AG04450 (cell line): Measurements from ENCODE around the gene STRN3. TPM values are rescaled to one million over a fixed set of nuclear protein-coding genes. Genes with fewer than 3 reads are reported as not detected.
"Not testable (repeated sequence)": the region's sequence is repeated elsewhere in the genome, so short reads cannot be mapped to it uniquely, and the experiment has no call there.

Source experiments
- CTCF ChIA-PET: fragments of 300-600, 350-600 bp; formaldehyde crosslinking; extraction: SDS; loops from one replicate; lab custom pipeline; 2022; ENCODE audit warnings: antibody characterized with exemption, inconsistent platforms; lab: Charles Lee
- POLR2A ChIA-PET: fragments of 350-600 bp; formaldehyde crosslinking; extraction: SDS; loops from one replicate; lab custom pipeline; 2021; ENCODE audit warnings: antibody characterized with exemption, inconsistent platforms; lab: Yijun Ruan, JAX
- DNase-seq: peaks from one replicate; pipeline ENCODE4 v3.0.0-alpha.2; 2011; ENCODE audit warnings: low read depth, low spot score
- H3K27ac ChIP-seq: one replicate; pipeline ENCODE4 v1.5.1; 2012; ENCODE audit warnings: low read depth, low read length, control low read depth
- H3K27me3 ChIP-seq: one replicate; pipeline ENCODE4 v1.6.0; 2012; ENCODE audit warnings: low read length; ENCODE audit not compliant: control insufficient read depth, insufficient read depth
- H3K4me3 ChIP-seq: 2 replicates; pipeline ENCODE4 v1.5.1; 2011; ENCODE audit warnings: mild to moderate bottlenecking, low read depth, low read length, control low read depth
- H3K9me3 ChIP-seq: 2 replicates; pipeline ENCODE4 v1.5.1; 2012; ENCODE audit warnings: low read length; ENCODE audit not compliant: control insufficient read depth, insufficient read depth
- polyA plus RNA-seq: library from polyadenylated mRNA; depleted of rRNA; stranded (reverse); fragments of >200 nt; gene quantifications from 2 replicates; pipeline ENCODE4 v1.2.3, GENCODE V29; 2011
- TF ChIP-seq, protein P1 (sequence below): IDR thresholded peaks from 2 replicates; pipeline ENCODE4 v1.5.1; 2011; ENCODE audit warnings: low read depth, low read length, control low read depth, inconsistent platforms

STRN3 gene
- polyA plus RNA-seq, 1 experiment, result 41.1 TPM

- H3K27me3 ChIP-seq, H3K9me3 ChIP-seq, H3K4me3 ChIP-seq, POLR2A ChIA-PET: not testable (repeated sequence)
- peak overlapping the region; percentile 25 for H3K27ac ChIP-seq
- DNase-seq, result peak; percentile 42
- TF ChIP-seq, protein P1, sequence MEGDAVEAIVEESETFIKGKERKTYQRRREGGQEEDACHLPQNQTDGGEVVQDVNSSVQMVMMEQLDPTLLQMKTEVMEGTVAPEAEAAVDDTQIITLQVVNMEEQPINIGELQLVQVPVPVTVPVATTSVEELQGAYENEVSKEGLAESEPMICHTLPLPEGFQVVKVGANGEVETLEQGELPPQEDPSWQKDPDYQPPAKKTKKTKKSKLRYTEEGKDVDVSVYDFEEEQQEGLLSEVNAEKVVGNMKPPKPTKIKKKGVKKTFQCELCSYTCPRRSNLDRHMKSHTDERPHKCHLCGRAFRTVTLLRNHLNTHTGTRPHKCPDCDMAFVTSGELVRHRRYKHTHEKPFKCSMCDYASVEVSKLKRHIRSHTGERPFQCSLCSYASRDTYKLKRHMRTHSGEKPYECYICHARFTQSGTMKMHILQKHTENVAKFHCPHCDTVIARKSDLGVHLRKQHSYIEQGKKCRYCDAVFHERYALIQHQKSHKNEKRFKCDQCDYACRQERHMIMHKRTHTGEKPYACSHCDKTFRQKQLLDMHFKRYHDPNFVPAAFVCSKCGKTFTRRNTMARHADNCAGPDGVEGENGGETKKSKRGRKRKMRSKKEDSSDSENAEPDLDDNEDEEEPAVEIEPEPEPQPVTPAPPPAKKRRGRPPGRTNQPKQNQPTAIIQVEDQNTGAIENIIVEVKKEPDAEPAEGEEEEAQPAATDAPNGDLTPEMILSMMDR, result peak; percentile 67
- CTCF ChIA-PET, result interaction anchor here (0.7 to 1.9 kb wide), 9 partner anchors 10 to 356 kb away, joined by 3 to 8 read pairs (median 4); no protein-coding TSS in a partner anchor
These were observed 46.0 kb downstream of the STRN3 start for GRCh38 chr14:30980106-30980704.

DNA sequence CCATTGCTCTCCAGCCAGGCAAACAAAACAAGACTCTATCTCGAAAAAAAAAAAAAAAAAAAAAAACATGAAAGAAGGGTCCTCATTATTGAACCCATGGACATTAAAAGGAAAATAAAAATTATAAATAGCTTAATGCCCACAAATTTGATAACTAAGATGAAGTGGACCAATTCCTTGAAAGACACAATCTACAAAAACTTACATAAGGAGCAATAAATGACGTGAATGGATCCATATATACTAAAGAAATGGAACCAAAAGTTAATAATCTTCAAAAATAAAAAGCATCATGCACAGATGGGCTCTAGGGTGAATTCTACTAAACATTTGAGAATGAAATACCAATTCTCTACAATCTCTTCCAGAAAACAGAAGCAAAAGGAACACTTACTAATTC is 48.4 kb downstream of the STRN3 start:
- POLR2A ChIA-PET, result no interaction called here

DNA sequence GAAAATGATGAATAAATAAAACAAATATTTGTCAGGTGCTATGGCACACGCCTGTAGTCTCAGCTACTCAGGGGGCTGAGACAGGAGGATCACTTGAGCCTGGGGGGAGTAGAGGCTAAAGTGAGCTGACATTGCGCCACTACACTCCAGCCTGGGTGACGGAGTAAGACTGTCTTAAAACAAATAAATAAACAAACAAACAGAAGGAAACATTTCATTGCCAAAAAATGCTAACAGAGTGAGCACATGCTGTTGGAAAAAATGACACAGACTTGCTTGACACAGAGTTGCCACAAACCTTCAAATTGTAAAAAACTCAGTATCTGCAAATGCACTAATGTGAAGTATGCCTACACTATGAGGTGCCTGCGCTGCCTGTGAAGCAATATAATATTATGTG is 51.6 kb downstream of the STRN3 start:
- Histone ChIP-seq H3K27me3 (no peaks in the 10 kb centered on the region), H3K4me3 (no peak overlapping the region), H3K27ac (no peak overlapping the region), H3K9me3 (no peaks in the 10 kb centered on the region)
- CTCF ChIA-PET, result no interaction called here
- POLR2A ChIA-PET, result no interaction called here
- TF ChIP-seq, protein P1, result no peak
- DNase-seq, result no peak

More for the DNA sequence above, 48.4 kb downstream of the STRN3 start:
- Histone ChIP-seq H3K9me3 (no peaks in the 10 kb centered on the region), H3K27me3 (no peaks in the 10 kb centered on the region), H3K4me3 (no peak overlapping the region), H3K27ac (no peak overlapping the region)
- CTCF ChIA-PET, result interaction anchor here (0.6 kb wide), 1 partner anchor 100 kb away, joined by 3 read pairs; no protein-coding TSS in a partner anchor
- TF ChIP-seq, protein P1, result no peak
- no peak for DNase-seq

DNA sequence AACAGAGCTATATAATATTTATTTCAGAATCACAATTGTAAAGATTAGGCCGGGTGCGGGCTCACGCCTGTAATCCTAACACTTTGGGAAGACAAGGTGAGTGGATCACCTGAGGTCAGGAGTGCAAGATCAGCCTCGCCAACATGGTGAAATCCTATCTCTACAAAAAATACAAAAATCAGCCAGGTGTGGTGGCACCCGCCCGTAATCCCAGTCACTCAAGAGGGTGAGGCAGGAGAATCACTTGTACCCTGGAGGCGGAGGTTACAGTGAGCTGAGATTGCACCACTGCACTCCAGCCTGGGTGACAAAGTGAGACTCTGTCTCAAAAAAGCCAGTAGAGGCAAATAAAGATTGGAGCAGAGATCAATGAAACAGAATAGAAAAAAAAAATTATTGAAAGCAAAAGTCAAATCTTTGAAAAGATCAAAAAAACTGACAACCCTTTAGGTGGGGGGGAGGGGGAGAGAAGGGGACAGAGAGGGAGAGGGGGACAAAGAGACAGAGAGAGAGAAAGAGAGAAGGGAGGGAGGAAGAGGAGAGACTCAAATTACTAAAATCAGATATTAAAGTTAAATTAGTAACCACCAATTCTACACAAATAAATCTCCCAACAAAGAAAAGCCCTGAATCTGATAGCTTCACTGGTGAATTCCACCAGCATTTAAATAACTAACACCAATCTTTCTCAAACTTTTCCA is 53.1 kb downstream of the STRN3 start:
- no peak for DNase-seq
- H3K9me3 ChIP-seq, result peaks cover 3% of the 10 kb centered on the region; the same call in 1 of the 2 replicates
- H3K27me3 ChIP-seq, result no peaks in the 10 kb centered on the region
- no peak overlapping the region for H3K27ac ChIP-seq
- TF ChIP-seq, protein P1, result no peak
- H3K4me3 ChIP-seq, result no peak overlapping the region
- ChIA-PET CTCF (no interaction called here), POLR2A (no interaction called here)

GRCh38 chr14:30972036-30972732 is 54.0 kb downstream of the STRN3 start:
- H3K27ac ChIP-seq, POLR2A ChIA-PET, H3K4me3 ChIP-seq, DNase-seq, CTCF ChIA-PET, H3K9me3 ChIP-seq, H3K27me3 ChIP-seq: not testable (repeated sequence)
